Measurements from ENCODE around the gene UBAP1L.
A peak's percentile ranks its signal among the peaks of the same experiment; 100 is the strongest.
"Not testable (repeated sequence)": the region's sequence is repeated elsewhere in the genome, so short reads cannot be mapped to it uniquely, and the experiment has no call there.

The UBAP1L gene

GRCh38 chr15:65115086-65115485, at the start of gene UBAP1L:
TSS of gene UBAP1L (minus strand) at chr15:65115200. CDS start at chr15:65106215, 8,985 bp downstream.
- DNase-seq (ENCODE audit: low spot score), result peak; percentile 21

GRCh38 chr15:65164139-65164538, 49.1 kb upstream of the UBAP1L start:
- DNase-seq (ENCODE audit: low spot score), result no peak

- DNase-seq (ENCODE audit: low spot score), result no peak
Observed at GRCh38 chr15:65163041-65163440, 48.0 kb upstream of the UBAP1L start.

- no peak for DNase-seq (ENCODE audit: low spot score)
Observed at GRCh38 chr15:65156692-65157091, 41.7 kb upstream of the UBAP1L start.

GRCh38 chr15:65154720-65155119, 39.7 kb upstream of the UBAP1L start:
- no peak for DNase-seq (ENCODE audit: low spot score)

- no peak for DNase-seq (ENCODE audit: low spot score)
Observed at GRCh38 chr15:65147902-65148301, 32.9 kb upstream of the UBAP1L start.

GRCh38 chr15:65146438-65146837, 31.4 kb upstream of the UBAP1L start:
- no peak for DNase-seq (ENCODE audit: low spot score)

GRCh38 chr15:65138631-65139030, 23.6 kb upstream of the UBAP1L start:
- not testable (repeated sequence) for DNase-seq (ENCODE audit: low spot score)

- DNase-seq (ENCODE audit: low spot score), result not testable (repeated sequence)
Observed at GRCh38 chr15:65137893-65138292, 22.9 kb upstream of the UBAP1L start.

GRCh38 chr15:65137089-65137488, 22.1 kb upstream of the UBAP1L start:
- not testable (repeated sequence) for DNase-seq (ENCODE audit: low spot score)

- DNase-seq (ENCODE audit: low spot score), result no peak
Observed at GRCh38 chr15:65134538-65134937, 19.5 kb upstream of the UBAP1L start.

GRCh38 chr15:65133548-65134200, 18.7 kb upstream of the UBAP1L start, which contains the start of gene PDCD7:
TSS of gene PDCD7 (minus strand) at chr15:65133808. CDS start at chr15:65133781, 27 bp downstream.
- peak; percentile 98 for DNase-seq (ENCODE audit: low spot score)

GRCh38 chr15:65132878-65133547, 18.0 kb upstream of the UBAP1L start:
- peak; percentile 11 for DNase-seq (ENCODE audit: low spot score)

GRCh38 chr15:65130941-65131340, 15.9 kb upstream of the UBAP1L start:
- no peak for DNase-seq (ENCODE audit: low spot score)

- DNase-seq (ENCODE audit: low spot score), result no peak
Observed at GRCh38 chr15:65115542-65115941, 542 bp upstream of the UBAP1L start.

- DNase-seq (ENCODE audit: low spot score), result no peak
Observed at GRCh38 chr15:65110676-65111292, 4.2 kb downstream of the UBAP1L start.

- no peak for DNase-seq (ENCODE audit: low spot score)
Observed at GRCh38 chr15:65106011-65106590, 8.9 kb downstream of the UBAP1L start.

- DNase-seq (ENCODE audit: low spot score), result no peak
Observed at GRCh38 chr15:65105038-65105437, 10.0 kb downstream of the UBAP1L start.

GRCh38 chr15:65102912-65103311, 12.1 kb downstream of the UBAP1L start:
- DNase-seq (ENCODE audit: low spot score), result no peak

GRCh38 chr15:65101891-65102708, 12.9 kb downstream of the UBAP1L start:
- DNase-seq (ENCODE audit: low spot score), result no peak

- peak; percentile 76 for DNase-seq (ENCODE audit: low spot score)
Observed at GRCh38 chr15:65101411-65101890, 13.5 kb downstream of the UBAP1L start.

GRCh38 chr15:65100442-65100841, 14.6 kb downstream of the UBAP1L start:
- DNase-seq (ENCODE audit: low spot score), result no peak
